HG02571 (cell line): Measurements from ENCODE around the gene HSPH1.
"Not testable (repeated sequence)": the region's sequence is repeated elsewhere in the genome, so short reads cannot be mapped to it uniquely, and the experiment has no call there.

Source experiments
- ATAC-seq: cut with Tn5 transposase; IDR thresholded peaks from one replicate; pipeline ENCODE4 v1.9.1; 2021; ENCODE audit warnings: mild to moderate bottlenecking, moderate library complexity; ENCODE audit not compliant: unreplicated experiment

HSPH1 gene

DNA sequence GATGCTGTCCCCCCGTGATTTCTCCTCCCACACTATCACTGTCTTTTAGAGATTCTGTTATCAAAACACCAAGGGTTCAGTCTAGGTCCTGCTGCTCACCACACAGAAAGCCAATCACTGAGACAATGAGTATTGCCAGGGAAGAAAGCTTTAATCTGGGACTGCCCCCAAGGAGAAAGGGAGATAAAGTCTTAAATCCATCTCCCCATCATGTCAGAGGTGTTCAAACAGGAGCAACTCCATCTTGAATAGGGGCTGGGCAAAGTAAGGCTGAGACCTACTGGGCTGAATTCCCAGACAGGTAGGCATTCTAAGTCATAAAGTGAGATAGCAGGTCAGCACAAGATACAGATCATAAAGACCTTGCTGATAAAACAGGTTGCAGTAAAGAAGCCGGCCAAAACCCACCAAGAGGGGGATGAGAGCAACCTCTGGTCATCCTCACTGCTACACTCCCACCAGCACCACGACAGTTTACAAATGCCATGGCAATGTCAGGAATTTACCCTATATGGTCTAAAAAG is 63.7 kb downstream of the HSPH1 start:
- ATAC-seq: not testable (repeated sequence)

DNA sequence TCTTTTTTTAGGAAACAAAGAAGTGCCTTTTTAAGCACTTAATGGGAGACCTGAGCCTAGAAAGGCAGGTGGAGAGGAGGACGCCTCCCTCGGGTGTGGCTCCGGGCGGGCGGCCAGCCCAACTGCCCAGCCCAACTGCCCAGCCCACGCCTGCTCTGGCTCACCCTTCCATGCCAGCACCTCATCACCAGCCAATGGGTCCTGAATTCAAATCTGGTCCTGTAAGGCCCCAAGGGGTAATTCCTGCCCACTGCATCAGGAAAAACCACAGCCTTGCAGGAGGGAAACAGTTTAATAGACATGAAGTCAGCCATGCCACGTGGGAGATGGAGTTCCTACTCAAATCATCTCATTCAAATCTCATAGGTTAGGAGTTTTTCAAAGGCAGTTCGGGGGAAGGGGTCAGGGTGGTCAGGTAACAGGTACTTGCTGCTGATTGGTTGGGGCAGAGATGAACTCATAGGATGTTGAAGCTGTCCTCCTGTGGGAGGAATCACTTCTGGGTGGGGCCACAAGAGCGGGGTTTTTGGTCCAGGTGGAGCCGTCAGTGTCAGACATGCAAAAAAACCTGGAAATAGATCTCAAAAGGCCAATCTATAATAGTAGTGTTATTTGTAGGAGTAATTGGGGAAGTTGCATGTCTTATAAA is 64.9 kb downstream of the HSPH1 start:
- no peak for ATAC-seq

- ATAC-seq: no peak
These were observed 67.2 kb downstream of the HSPH1 start for GRCh38 chr13:31094331-31095015.

GRCh38 chr13:31093145-31093885 is 68.4 kb downstream of the HSPH1 start:
- ATAC-seq: no peak

DNA sequence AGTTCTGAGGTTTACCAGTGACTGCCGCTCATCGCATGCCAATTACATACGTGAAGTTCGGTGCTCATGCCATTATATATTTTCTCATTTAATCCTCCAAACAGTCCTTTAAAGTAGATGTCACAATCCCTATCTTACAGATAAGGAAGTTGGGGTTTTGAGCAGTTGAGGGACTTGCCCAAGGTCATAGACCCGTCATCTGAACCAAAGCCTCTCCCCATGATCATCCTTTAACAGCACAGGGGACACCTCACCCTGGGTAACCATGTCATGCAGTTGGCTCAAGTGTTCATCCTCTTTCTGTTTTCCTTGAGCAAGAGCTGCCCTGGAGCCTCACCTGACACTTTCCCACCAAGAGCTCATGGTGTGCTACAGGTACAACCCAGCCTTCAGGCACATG is 69.1 kb downstream of the HSPH1 start:
- no peak for ATAC-seq

- ATAC-seq: no peak
These were observed 70.6 kb downstream of the HSPH1 start for GRCh38 chr13:31090961-31091624.

DNA sequence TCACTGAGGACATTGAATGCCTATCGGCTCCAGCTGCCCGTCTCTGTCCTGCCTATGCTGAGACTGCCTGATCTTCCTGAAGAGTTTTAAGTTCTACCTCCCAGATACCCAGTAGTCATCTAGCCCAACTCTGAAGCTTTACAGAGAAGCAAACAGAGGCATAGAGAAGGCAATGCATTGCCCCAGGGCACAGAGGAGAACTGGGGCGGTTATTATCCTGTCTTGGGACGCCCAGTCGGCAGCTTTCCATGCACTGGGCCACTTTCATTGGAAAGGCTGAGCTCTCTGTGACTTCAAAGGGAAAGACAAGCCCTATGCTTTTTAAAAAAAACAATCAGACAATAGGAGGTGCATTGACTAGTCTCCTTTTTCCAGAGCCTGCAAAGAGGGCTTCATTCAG is 71.6 kb downstream of the HSPH1 start:
- no peak for ATAC-seq

- no peak for ATAC-seq
These were observed 72.1 kb downstream of the HSPH1 start for GRCh38 chr13:31089649-31090048.

GRCh38 chr13:31088826-31089420 is 72.8 kb downstream of the HSPH1 start:
- ATAC-seq: no peak
